IMR-90 (cell line): ENCODE measurements around the gene RALGAPA1.

ENCODE experiments used
- BHLHE40 ChIP-seq: fragments of 150-350 bp; IDR thresholded peaks from 2 replicates; pipeline ENCODE4 v1.6.1; 2016; ENCODE audit warnings: mild to moderate bottlenecking, low read depth, low read length
- MXI1 ChIP-seq: IDR thresholded peaks from 2 replicates; pipeline ENCODE4 v1.6.1; 2012; ENCODE audit warnings: low read depth, mild to moderate bottlenecking, low read length, moderate library complexity, borderline replicate concordance
- POLR2A ChIP-seq: IDR thresholded peaks from 2 replicates; pipeline ENCODE4 v1.6.1; 2012; ENCODE audit warnings: mild to moderate bottlenecking, low read depth, low read length
- RAD21 ChIP-seq: IDR thresholded peaks from 2 replicates; pipeline ENCODE4 v1.6.1; 2012; ENCODE audit warnings: low read length, improper control_type of control experiment
- RFX5 ChIP-seq: IDR thresholded peaks from 2 replicates; pipeline ENCODE4 v1.8.0; 2012; ENCODE audit warnings: low read depth, mild to moderate bottlenecking, low read length, moderate library complexity
- TF ChIP-seq, protein P1 (sequence below): conservative IDR thresholded peaks from 2 replicates; pipeline ENCODE4 v1.5.1; 2012; ENCODE audit warnings: mild to moderate bottlenecking, low read depth, low read length, improper control_type of control experiment
- TF ChIP-seq, protein P2 (sequence below): fragments of 150-350 bp; IDR thresholded peaks from 2 replicates; pipeline ENCODE4 v1.6.1; 2017; ENCODE audit warnings: mild to moderate bottlenecking, antibody characterized with exemption, low read length, low read depth
- TF ChIP-seq, protein P3 (sequence below): fragments of 150-350 bp; IDR thresholded peaks from 2 replicates; pipeline ENCODE4 v1.6.1; 2016; ENCODE audit warnings: low read depth, mild to moderate bottlenecking, low read length, moderate library complexity, borderline replicate concordance

DNA sequence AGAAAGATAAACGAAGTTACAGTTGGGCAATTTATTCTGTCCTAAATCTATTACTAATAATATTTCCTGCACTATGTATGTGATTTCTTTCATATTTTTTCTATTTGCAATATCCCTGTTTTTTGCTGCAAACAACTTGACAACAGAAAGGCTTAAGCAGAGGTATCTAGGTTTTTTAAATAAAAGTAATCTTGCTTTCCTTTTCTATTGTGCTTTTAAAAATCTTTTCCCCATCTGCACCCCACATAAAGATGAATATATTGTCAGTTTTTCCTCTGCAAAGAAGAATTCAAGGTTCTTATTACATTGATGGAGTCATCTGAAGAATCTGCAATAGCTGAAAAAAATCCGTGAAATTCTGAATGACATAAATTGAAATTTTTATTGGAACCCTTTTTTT lies 502 bp upstream of the RALGAPA1 start:
- no peak for TF ChIP-seq RFX5
- TF ChIP-seq, protein P1, sequence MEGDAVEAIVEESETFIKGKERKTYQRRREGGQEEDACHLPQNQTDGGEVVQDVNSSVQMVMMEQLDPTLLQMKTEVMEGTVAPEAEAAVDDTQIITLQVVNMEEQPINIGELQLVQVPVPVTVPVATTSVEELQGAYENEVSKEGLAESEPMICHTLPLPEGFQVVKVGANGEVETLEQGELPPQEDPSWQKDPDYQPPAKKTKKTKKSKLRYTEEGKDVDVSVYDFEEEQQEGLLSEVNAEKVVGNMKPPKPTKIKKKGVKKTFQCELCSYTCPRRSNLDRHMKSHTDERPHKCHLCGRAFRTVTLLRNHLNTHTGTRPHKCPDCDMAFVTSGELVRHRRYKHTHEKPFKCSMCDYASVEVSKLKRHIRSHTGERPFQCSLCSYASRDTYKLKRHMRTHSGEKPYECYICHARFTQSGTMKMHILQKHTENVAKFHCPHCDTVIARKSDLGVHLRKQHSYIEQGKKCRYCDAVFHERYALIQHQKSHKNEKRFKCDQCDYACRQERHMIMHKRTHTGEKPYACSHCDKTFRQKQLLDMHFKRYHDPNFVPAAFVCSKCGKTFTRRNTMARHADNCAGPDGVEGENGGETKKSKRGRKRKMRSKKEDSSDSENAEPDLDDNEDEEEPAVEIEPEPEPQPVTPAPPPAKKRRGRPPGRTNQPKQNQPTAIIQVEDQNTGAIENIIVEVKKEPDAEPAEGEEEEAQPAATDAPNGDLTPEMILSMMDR = no peak
- TF ChIP-seq, protein P2, sequence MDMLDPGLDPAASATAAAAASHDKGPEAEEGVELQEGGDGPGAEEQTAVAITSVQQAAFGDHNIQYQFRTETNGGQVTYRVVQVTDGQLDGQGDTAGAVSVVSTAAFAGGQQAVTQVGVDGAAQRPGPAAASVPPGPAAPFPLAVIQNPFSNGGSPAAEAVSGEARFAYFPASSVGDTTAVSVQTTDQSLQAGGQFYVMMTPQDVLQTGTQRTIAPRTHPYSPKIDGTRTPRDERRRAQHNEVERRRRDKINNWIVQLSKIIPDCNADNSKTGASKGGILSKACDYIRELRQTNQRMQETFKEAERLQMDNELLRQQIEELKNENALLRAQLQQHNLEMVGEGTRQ = no peak
- no peak for TF ChIP-seq MXI1
- TF ChIP-seq RAD21 = no peak
- no peak for TF ChIP-seq POLR2A
- TF ChIP-seq, protein P3, sequence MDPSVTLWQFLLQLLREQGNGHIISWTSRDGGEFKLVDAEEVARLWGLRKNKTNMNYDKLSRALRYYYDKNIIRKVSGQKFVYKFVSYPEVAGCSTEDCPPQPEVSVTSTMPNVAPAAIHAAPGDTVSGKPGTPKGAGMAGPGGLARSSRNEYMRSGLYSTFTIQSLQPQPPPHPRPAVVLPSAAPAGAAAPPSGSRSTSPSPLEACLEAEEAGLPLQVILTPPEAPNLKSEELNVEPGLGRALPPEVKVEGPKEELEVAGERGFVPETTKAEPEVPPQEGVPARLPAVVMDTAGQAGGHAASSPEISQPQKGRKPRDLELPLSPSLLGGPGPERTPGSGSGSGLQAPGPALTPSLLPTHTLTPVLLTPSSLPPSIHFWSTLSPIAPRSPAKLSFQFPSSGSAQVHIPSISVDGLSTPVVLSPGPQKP = no peak
- no peak for TF ChIP-seq BHLHE40
